Keratinocyte (primary cell): ENCODE measurements around the gene CYP19A1.

Experiments
- EZH2 ChIP-seq: IDR thresholded peaks from one replicate; pipeline ENCODE4 v1.6.1; 2012; ENCODE audit warnings: inconsistent platforms, mild to moderate bottlenecking, low read length, moderate library complexity
- TF ChIP-seq, protein P1 (sequence below), 3 experiments: IDR thresholded peaks in 1 of 3; conservative IDR thresholded peaks in 1 of 3; optimal IDR thresholded peaks in 1 of 3; 2 replicates in 2 of 3; 3 replicates in 1 of 3; pipeline versions ENCODE3 to v1.5.1; 2011; ENCODE audit warnings: low read length in 3 of 3, mild to moderate bottlenecking in 3 of 3, moderate library complexity in 2 of 3, control low read depth in 1 of 3, inconsistent platforms in 1 of 3; ENCODE audit not compliant: insufficient read depth in 2 of 3; ENCODE audit errors: extremely low read depth in 1 of 3

GRCh38 chr15:51200792-51201191 is 137.6 kb downstream of the CYP19A1 start:
- TF ChIP-seq, protein P1, sequence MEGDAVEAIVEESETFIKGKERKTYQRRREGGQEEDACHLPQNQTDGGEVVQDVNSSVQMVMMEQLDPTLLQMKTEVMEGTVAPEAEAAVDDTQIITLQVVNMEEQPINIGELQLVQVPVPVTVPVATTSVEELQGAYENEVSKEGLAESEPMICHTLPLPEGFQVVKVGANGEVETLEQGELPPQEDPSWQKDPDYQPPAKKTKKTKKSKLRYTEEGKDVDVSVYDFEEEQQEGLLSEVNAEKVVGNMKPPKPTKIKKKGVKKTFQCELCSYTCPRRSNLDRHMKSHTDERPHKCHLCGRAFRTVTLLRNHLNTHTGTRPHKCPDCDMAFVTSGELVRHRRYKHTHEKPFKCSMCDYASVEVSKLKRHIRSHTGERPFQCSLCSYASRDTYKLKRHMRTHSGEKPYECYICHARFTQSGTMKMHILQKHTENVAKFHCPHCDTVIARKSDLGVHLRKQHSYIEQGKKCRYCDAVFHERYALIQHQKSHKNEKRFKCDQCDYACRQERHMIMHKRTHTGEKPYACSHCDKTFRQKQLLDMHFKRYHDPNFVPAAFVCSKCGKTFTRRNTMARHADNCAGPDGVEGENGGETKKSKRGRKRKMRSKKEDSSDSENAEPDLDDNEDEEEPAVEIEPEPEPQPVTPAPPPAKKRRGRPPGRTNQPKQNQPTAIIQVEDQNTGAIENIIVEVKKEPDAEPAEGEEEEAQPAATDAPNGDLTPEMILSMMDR (optimal IDR thresholded peaks at IDR 0.05 in 1 of 3, IDR thresholded peaks at IDR 0.05 in 1 of 3, conservative IDR thresholded peaks at IDR 0.05 in 1 of 3; ENCODE audit: extremely low read depth in 1 of 3, insufficient read depth in 2 of 3, low read length in 3 of 3) = no peak
- TF ChIP-seq EZH2 = no peak
